Mammary epithelial cell (primary cell): ENCODE results near the gene ZNF473.

Experiments
- CTCF ChIP-seq, 2 donors: IDR thresholded peaks in 1 of 2; conservative IDR thresholded peaks in 1 of 2; 2 replicates each; pipeline ENCODE4 v1.5.1; 2011 to 2012; ENCODE audit warnings: inconsistent platforms in 2 of 2, low read length in 2 of 2, mild to moderate bottlenecking in 2 of 2, control low read depth in 1 of 2, low read depth in 1 of 2; ENCODE audit not compliant: insufficient read depth in 1 of 2; ENCODE audit errors: extremely low read depth in 1 of 2
- EZH2 ChIP-seq: IDR thresholded peaks from 2 replicates; pipeline ENCODE4 v1.6.1; 2012; ENCODE audit warnings: low read length, inconsistent platforms, borderline replicate concordance

- TF ChIP-seq CTCF (conservative IDR thresholded peaks at IDR 0.05 in 1 of 2, IDR thresholded peaks at IDR 0.05 in 1 of 2; ENCODE audit: extremely low read depth in 1 of 2, insufficient read depth in 1 of 2, low read depth in 1 of 2, low read length in 2 of 2), result no peak
- no peak for TF ChIP-seq EZH2
These were observed 5.3 kb upstream of the ZNF473 start for GRCh38 chr19:50020481-50020880.
